Measurements from ENCODE around the gene PLXNB3.
"Not testable (repeated sequence)": the region's sequence is repeated elsewhere in the genome, so short reads cannot be mapped to it uniquely, and the experiment has no call there.

Gene PLXNB3

GRCh38 chrX:153794018-153794896, 30.2 kb downstream of the PLXNB3 start, which contains the start of the genes IDH3G and SSR4:
TSS of gene IDH3G (minus strand) at chrX:153794375. CDS start at chrX:153794326, 49 bp downstream.
TSS of gene SSR4 (plus strand) at chrX:153794668. CDS start at chrX:153794688, 20 bp downstream.
- DNase-seq = peak; percentile 97

DNA sequence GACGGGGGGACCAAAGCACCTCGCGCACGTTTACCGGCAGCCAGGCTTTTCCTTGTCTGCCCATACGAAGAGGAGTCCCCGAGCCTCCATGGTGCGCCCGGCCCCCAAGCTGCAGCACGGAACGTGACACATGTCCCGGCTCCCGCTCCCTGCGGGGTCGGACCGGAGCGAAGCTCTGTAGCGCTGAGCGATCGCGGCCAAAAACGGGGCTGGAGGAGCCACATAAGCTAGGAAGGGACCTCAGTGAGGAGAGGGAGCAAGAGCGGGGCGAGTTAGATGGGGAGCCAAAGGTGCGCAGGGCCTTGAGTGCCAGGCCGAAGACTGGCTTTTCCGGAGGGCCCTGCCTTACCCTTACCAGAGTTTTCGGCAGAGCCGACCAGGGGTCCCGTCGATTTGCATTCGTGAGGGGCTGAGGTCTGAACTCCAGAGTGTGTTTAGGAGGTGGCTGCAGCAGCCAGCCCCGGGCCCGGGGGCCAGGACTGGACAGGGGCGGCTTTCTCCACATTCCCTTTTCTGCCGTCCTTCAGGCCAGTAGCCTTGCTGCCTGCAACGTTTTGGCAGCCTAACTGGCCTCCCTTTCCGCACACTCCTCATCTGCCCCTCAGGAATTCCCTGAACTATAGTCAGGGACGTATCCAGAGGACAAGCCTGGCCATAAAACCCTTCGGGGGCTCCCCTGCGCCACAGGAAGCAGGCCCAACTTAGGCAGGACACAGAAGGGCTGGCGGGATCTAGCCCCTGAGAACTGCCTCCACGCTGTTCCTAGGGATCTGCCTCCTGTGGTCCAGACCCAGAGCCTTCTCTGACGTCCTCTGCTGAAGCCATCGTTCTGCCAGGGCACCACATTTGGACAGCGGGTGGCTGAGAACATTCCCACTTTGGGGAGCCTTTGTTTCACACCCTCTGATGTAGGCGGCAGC, 31.1 kb downstream of the PLXNB3 start:
- peak; percentile 54 for DNase-seq

GRCh38 chrX:153797415-153798015, 33.5 kb downstream of the PLXNB3 start:
- no peak for DNase-seq

GRCh38 chrX:153799326-153799725, 35.3 kb downstream of the PLXNB3 start:
- DNase-seq = no peak

DNA sequence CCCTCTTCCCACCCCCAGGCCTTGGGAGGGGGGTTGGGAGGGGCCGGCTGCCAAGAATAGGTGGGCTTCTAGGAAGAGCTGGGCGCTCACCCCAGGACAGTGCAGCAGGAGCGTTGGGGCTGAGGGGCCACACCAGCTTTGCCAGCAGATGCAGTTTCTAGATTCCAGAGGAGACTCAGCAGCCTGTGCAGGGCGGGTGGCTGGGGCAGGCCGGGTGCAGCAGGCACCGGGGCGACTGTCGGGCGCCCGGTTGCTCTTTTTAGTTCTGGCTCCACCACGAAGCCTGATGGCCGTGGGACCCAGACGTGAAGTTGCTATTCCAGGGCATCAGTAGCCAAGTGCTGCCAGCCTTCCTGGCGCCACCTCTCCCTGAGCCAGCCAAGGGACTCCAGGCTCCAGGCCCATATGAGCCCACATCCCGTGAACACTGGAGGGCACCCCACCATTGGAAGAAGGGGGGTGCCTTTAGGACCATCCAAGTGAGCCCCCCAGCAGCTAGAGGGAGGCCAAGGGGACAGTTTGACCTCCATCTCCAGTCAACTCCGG, 36.2 kb downstream of the PLXNB3 start:
- peak; percentile 14 for DNase-seq

DNA sequence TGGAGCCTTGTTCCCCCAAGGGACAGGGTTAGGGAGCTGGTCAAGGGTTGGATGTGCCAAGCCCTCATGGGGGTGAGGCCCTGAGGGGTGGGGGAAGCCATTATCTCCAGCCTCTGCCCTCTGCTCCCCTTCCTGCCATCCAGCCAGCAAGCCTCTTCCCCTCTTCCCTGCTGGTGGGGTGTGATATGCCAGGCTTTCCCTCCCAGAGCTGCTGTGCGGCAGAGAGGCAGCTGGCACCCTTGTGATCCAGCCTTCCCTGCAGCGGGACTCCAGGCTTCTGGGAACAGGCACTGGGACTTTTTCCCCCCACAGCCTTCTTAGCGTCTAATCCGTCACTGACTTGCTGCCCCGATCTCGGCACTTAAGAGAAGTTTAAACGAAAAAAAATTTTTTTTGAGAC, 36.7 kb downstream of the PLXNB3 start:
- DNase-seq = peak; percentile 38

DNA sequence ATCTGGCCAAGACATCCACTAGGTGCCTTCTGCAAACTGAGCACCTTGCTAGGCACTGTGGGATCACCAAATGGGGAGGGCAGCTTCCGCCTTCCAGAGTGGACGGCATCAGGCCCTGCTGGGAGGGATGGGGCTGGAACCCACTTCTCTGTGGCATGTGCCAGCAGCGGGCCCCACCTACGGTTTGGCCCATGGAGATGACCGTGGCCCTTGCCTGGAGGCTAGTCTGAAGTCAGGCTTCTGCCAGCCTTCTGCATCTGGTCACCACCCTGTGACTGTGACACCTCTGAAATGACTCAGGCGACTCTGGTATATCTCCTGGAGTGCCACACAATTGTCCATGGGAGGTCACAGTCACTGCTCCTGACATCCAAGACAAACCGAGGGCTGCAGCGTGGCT, 37.6 kb downstream of the PLXNB3 start:
- DNase-seq = peak; percentile 25

DNA sequence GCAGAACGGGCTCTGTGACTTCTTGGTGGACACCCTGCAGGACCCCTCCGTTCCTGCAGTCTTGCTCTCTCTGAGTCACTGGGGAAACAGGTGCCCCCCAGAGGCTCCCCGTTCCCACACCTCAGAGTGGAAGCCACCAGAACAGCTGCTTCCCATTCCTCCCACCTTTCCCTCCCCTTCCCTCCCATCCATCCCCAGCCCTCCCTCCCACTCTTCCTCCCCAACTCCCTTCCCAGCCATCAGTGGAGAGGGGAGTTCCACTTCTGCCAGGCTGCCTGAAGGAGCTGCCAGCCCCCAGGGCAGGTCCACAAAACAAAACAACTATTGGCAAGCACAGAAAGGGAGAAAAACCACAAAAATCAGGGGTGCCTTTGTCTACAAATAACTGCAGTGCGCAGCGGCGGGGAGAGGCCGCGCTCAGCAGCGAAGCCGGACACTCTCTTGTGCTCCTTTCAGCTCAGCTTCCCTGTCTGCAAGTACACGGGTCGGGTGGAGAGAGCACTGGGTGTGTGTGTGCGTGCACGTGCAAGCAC, 38.5 kb downstream of the PLXNB3 start:
- no peak for DNase-seq

DNA sequence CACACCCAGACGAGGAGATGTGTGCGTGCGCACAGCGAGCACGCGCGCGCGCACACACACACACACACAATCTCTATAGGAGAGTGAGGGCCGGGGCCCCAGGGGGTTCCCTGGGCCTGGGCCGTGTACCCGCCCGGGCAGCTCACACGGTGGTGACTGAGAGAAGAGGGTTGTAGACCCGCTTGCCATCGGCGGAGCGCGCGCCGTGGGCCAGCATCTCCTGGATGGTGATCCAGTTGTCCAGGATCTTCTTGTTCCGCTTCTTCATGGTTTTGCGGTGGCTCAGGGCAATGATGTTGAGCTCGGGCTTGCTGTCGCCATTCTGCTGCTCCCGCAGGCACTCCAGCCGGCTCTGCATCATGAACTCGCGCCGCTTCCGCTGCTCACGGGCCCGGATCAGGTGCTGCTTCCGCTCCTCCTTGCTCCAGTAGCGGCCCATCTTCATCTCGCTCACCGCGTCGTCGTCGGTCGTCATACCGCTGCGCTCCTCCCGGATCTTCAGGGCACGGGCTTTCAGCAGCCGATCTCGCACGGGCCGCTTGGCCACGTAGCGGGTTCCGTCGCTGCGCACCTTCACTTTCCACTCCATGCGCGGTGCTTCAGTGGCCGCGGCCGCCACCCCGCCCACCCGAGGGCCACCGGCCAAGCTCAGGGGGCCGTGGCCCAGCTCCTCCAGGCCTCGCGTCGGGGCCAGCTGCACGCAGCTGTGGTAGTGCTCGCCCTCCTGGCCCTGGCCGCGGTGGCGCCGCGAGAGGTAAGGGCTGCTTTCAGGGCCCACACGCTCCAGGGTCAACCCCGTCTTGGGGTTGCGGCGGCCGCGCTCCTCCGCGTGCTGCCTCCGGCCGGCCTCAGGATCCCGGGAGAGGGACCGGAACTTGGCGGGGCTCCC, 39.4 kb downstream of the PLXNB3 start:
- DNase-seq = no peak

- peak; percentile 13 for DNase-seq
Measured at GRCh38 chrX:153804100-153804595, 40.1 kb downstream of the PLXNB3 start.

DNA sequence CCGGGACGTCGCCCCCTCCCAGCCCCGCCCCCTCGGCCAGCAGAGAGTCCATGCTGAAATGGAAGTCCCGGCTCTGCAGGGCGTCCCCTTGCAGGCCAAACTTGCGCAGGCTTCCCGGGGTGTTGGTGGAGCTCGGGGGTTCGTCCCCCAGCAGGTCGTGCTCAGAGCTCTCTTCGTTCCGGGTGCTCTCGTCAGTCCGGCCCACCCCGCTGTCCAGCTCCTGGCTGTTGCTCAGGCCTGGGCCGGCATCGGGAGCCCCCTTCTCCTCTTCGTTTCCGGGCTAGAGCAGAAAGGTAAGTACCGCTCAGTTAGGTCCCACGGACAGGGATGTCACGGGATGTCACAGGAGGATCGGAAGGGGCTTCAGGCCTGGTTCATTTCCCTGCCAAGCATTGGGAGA, 40.6 kb downstream of the PLXNB3 start:
- no peak for DNase-seq

GRCh38 chrX:153805436-153805835, 41.4 kb downstream of the PLXNB3 start:
- no peak for DNase-seq

DNA sequence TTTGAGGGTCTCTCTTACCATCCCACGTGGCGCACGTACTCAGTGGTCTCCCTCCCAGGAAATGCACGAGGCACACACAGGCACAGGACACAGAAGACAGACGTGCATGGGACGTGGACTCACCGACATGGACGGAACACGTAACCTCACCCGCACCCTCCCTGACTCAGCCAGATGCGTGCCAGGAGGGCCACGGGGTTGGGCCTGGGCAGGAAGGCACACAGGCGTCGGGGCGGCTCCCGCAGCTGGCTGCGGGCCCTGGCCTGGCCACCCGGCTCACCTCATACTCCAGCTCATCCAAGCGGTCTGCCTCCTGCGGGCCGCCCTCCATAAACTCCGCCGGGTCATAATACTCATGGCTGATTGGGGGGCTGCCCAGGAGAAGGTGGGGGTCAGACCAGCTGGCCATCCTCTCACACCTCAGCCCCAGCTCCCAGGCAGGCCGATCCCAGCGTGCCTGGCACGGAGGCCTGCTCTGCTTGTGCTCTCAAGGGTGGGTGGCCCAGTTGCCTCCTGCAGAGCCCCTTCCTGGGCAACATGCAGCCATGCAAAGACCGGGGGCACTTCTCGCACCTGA, 43.0 kb downstream of the PLXNB3 start:
- no peak for DNase-seq

DNA sequence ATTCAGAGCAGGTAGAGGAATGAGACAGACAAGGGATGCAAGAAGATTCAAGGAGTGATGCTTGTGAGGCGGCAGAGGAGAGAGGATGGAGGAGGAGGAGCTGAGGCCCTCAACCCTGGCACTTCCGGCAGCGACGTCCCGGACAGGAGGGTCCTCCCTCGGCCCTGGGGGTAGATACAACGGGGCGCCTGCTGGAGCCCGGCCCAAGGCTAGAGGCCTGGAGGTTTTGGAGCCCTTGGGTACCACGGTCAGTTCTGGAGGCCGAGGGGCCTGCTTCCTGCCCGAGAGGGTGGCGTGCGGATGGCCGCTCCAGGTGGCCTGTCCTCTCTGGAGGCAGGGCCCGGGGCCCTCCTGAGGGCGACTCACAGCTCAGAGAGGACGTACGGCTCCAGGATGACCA, 43.9 kb downstream of the PLXNB3 start:
- DNase-seq = no peak

DNA sequence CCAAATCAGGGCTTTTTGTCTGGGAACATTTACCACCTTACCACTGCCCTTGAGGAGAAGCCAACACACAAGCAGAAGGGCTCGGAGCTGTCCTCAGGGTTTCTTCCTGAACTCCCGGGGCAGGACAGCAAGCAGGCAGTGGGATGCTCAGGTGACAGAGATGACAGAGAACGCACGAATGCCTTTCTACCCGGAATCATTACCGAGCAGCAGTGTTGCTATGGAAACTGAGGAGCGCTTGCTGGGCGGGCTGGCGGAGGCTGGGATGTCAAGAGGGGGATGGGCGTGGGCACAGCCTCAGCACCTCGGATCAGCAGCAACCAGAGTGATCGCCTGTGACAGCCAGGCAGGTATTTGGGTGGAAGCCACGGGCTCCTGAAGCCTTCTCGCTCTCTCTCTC, 48.2 kb downstream of the PLXNB3 start:
- no peak for DNase-seq

- no peak for DNase-seq
Measured at GRCh38 chrX:153813161-153813560, 49.1 kb downstream of the PLXNB3 start.

GRCh38 chrX:153814591-153815315, 50.7 kb downstream of the PLXNB3 start:
- DNase-seq = no peak

DNA sequence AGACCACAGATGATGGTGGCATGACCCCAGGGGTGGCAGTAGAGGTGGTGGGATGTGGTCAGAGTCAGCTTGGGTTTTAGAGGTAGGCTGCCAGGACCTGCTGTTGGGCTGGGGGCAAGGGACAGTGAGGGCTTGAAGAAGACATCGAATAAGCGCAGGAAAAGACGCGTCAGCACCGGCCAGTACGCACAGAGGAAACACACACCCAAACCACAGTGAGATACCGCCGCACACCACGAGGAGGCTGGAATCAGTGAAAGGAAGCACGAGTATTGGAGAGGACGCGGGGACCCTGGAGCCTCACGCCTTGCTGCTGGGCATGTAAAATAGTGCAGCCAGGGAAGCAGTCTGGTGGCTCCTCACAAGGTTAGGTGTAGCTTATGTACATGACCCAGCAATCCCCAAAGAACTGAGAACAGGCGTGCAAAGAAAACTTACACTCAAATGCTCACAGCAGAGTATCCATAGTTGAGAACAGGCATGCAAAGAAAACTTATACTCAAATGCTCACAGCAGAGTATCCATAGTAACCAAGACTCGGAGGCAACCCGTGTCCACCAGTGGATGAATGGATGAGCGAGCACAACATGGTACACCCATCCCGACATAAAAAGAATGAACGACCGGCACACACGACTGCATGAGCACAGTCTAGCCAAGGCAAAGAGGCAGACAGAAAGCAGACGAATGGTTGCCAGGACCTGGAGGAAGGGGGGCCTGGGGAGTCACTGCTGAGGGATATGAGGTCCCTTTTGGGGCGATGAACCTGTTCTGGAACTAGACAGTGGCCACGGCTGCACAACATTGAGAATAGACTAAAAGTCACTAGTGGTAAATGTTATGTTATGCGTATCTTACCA, 53.0 kb downstream of the PLXNB3 start:
- peak; percentile 47 for DNase-seq

- not testable (repeated sequence) for DNase-seq
Measured at GRCh38 chrX:153818064-153818463, 54.0 kb downstream of the PLXNB3 start.

Measured in DMS53 (cell line).